K562 (cell line): Measurements from ENCODE around the gene PPCDC. TPM values are rescaled to one million over a fixed set of nuclear protein-coding genes. Genes with fewer than 3 reads are reported as not detected.

Experiments
- AFF4 ChIP-seq: sonication (generic); formaldehyde crosslinking; IDR thresholded peaks from 2 replicates; pipeline ENCODE4 v1.8.0; 2023; ENCODE audit warnings: mild to moderate bottlenecking, missing genetic modification reagents
- BCOR ChIP-seq: fragments of 450-650 bp; IDR thresholded peaks from 2 replicates; pipeline ENCODE4 v1.6.1; 2016
- CREB1 ChIP-seq, 2 experiments: sonication (generic) in 1 of 2; formaldehyde crosslinking in 1 of 2; IDR thresholded peaks; 2 replicates each; pipeline versions ENCODE4 v1.6.1 to v1.8.0; 2012 to 2022; ENCODE audit warnings: inconsistent platforms in 1 of 2, mild to moderate bottlenecking in 1 of 2, missing genetic modification reagents in 1 of 2, moderate library complexity in 1 of 2
- CTBP1 ChIP-seq: fragments of 450-650 bp; IDR thresholded peaks from 2 replicates; pipeline ENCODE4 v1.6.1; 2016; ENCODE audit warnings: borderline replicate concordance
- DACH1 ChIP-seq: fragments of 450-650 bp; IDR thresholded peaks from 2 replicates; pipeline ENCODE4 v1.6.1; 2018; ENCODE audit not compliant: partially characterized antibody
- E2F4 ChIP-seq: sonication (generic); formaldehyde crosslinking; IDR thresholded peaks from 2 replicates; pipeline ENCODE4 v1.8.0; 2022; ENCODE audit warnings: mild to moderate bottlenecking, low read depth, missing genetic modification reagents
- ESRRB ChIP-seq: fragments of 250-450 bp; sonication (Bioruptor Pico); IDR thresholded peaks from 2 replicates; pipeline ENCODE4 v1.5.0; 2020; ENCODE audit warnings: mild to moderate bottlenecking, moderate library complexity, borderline replicate concordance
- HCFC1 ChIP-seq: IDR thresholded peaks from 2 replicates; pipeline ENCODE4 v1.6.1; 2012; ENCODE audit warnings: low read depth, low read length, improper control_type of control experiment
- HDAC1 ChIP-seq, 2 experiments: fragments of 450-650 bp; IDR thresholded peaks; 2 replicates each; pipeline ENCODE4 v1.6.1; 2016 to 2017; ENCODE audit warnings: inconsistent platforms in 1 of 2, mild to moderate bottlenecking in 1 of 2, moderate library complexity in 1 of 2
- KAT2B ChIP-seq: IDR thresholded peaks from one replicate; pipeline ENCODE4 v1.6.1; 2012; ENCODE audit warnings: low read depth, mild to moderate bottlenecking, control low read depth, inconsistent platforms, low read length, moderate library complexity
- MAZ ChIP-seq, 2 experiments: fragments of 450-650 bp in 1 of 2; sonication (generic) in 1 of 2; formaldehyde crosslinking; IDR thresholded peaks in 1 of 2; conservative IDR thresholded peaks in 1 of 2; 2 replicates each; pipeline versions ENCODE4 v1.4.0 to v1.5.0; 2020; ENCODE audit warnings: mild to moderate bottlenecking in 1 of 2, missing genetic modification reagents in 1 of 2
- MTA3 ChIP-seq: fragments of 450-650 bp; formaldehyde crosslinking; IDR thresholded peaks from 2 replicates; pipeline ENCODE4 v1.6.1; 2017; ENCODE audit warnings: mild to moderate bottlenecking, borderline replicate concordance
- NFE2L1 ChIP-seq: fragments of 450-650 bp; IDR thresholded peaks from 2 replicates; pipeline ENCODE4 v1.6.1; 2016; ENCODE audit warnings: missing genetic modification characterization, low read depth, mild to moderate bottlenecking, missing compliant biosample characterization, moderate library complexity, borderline replicate concordance
- NR4A1 ChIP-seq, 2 experiments: fragments of 250-450 bp in 1 of 2; fragments of 450-650 bp in 1 of 2; sonication (Bioruptor Pico) in 1 of 2; IDR thresholded peaks; 2 replicates each; pipeline versions ENCODE4 v1.4.0 to v1.6.1; 2016 to 2020; ENCODE audit warnings: mild to moderate bottlenecking in 2 of 2, missing compliant biosample characterization in 1 of 2, missing genetic modification characterization in 1 of 2, moderate library complexity in 1 of 2
- NRF1 ChIP-seq, 2 experiments: fragments of 450-650 bp; IDR thresholded peaks in 1 of 2; conservative IDR thresholded peaks in 1 of 2; 2 replicates each; pipeline ENCODE4 v1.6.1; 2014; ENCODE audit warnings: mild to moderate bottlenecking in 2 of 2
- OTX1 ChIP-seq: fragments of 450-650 bp; formaldehyde crosslinking; IDR thresholded peaks from 2 replicates; pipeline ENCODE4 v1.4.0; 2022; ENCODE audit warnings: mild to moderate bottlenecking
- SP1 ChIP-seq: sonication (generic); formaldehyde crosslinking; IDR thresholded peaks from 2 replicates; pipeline ENCODE4 v1.8.1; 2022; ENCODE audit warnings: mild to moderate bottlenecking, missing genetic modification reagents
- SRF ChIP-seq, 2 experiments: fragments of 250-450, 450-650 bp in 1 of 2; sonication (Bioruptor Pico) in 1 of 2; sonication (generic) in 1 of 2; formaldehyde crosslinking; IDR thresholded peaks; 2 replicates each; pipeline versions ENCODE4 v1.5.0 to v1.5.1; 2020 to 2022; ENCODE audit warnings: mild to moderate bottlenecking in 1 of 2, missing genetic modification reagents in 1 of 2
- TGIF2 ChIP-seq: sonication (generic); formaldehyde crosslinking; IDR thresholded peaks from 2 replicates; pipeline ENCODE4 v1.8.1; 2022; ENCODE audit warnings: mild to moderate bottlenecking, missing genetic modification reagents, moderate library complexity
- ZNF239 ChIP-seq: fragments of 250-450 bp; sonication (Bioruptor Pico); IDR thresholded peaks from 2 replicates; pipeline ENCODE4 v1.4.0; 2020; ENCODE audit warnings: mild to moderate bottlenecking
- ZNF431 ChIP-seq: sonication (generic); formaldehyde crosslinking; IDR thresholded peaks from 2 replicates; pipeline ENCODE4 v1.8.0; 2022; ENCODE audit warnings: mild to moderate bottlenecking, missing genetic modification reagents
- ZNF589 ChIP-seq: fragments of 200-800 bp; sonication (Bioruptor generic); IDR thresholded peaks from 2 replicates; pipeline ENCODE4 v1.6.1; 2016; ENCODE audit warnings: low read depth, missing genetic modification characterization, missing compliant biosample characterization
- polyA plus RNA-seq, 8 experiments: library from polyadenylated mRNA; depleted of rRNA in 4 of 8; stranded (reverse) in 5 of 8; unstranded in 3 of 8; fragments of >200 nt; fragmentation: Nextera tagmentation in 2 of 8; fragmentation: Illumina TruSeq in 1 of 8; extraction: Ambion mirVana in 2 of 8; extraction: Trizol in 1 of 8; gene quantifications; 2 replicates each; pipeline versions ENCODE4 v1.2.1 to v1.2.3, GENCODE V29; 2011 to 2014; ENCODE audit warnings: inconsistent platforms in 1 of 8, missing spikeins in 1 of 8
- total RNA-seq, 7 experiments: library from RNA; depleted of rRNA in 6 of 7; stranded (reverse); fragments of >200 nt in 6 of 7; fragmentation: Illumina TruSeq in 2 of 7; extraction: Trizol in 2 of 7; gene quantifications; 2 replicates each; pipeline versions ENCODE4 v1.2.1 to v1.2.3, GENCODE V29; 2011 to 2021; ENCODE audit warnings: low replicate concordance in 1 of 7

PPCDC gene
- total and polyA plus RNA-seq, 9 of the 15 experiments (the other 6 are each of a cell fraction or from before 2014, with no cell fraction given), result 10.9 to 53.6 (median 16.7) TPM

GRCh38 chr15:74988007-74988800 is 35.2 kb upstream of the PPCDC start (continued):
- no peak for TF ChIP-seq CREB1 (IDR thresholded peaks at IDR 0.05)
- no peak for TF ChIP-seq CREB1 (CRISPR knock-in tag; IDR thresholded peaks at IDR 0.05)
- peak in 1 of 2 experiments; percentile 57; a peak in 1 of 4 replicates for TF ChIP-seq HDAC1 (IDR thresholded peaks at IDR 0.05)
- TF ChIP-seq E2F4 (CRISPR knock-in tag), result peak; percentile 58; the same call in 1 of the 2 replicates
- no peak for TF ChIP-seq SRF (CRISPR knock-in tag; IDR thresholded peaks at IDR 0.05)
- no peak for TF ChIP-seq OTX1 (CRISPR knock-in tag)
- TF ChIP-seq HCFC1, result 0 out of 2 replicates have a peak, but pooled peaks have one; percentile 16
- no peak for TF ChIP-seq ESRRB (CRISPR knock-in tag)
- TF ChIP-seq AFF4, result no peak
- no peak for TF ChIP-seq NR4A1 (CRISPR knock-in tag; IDR thresholded peaks at IDR 0.05)
- TF ChIP-seq NR4A1 (tag; IDR thresholded peaks at IDR 0.05), result no peak
- no peak for TF ChIP-seq TGIF2 (CRISPR knock-in tag)
- peak; percentile 86 for TF ChIP-seq DACH1
- TF ChIP-seq SP1, result no peak
- TF ChIP-seq CTBP1, result peak; percentile 24; the same call in 1 of the 2 replicates
- no peak for TF ChIP-seq ZNF431 (CRISPR knock-in tag)
- TF ChIP-seq ZNF589 (CRISPR knock-in tag), result no peak
- no peak for TF ChIP-seq MTA3
- no peak for TF ChIP-seq KAT2B
- peak; percentile 77 to 98 for TF ChIP-seq MAZ (CRISPR knock-in tag; conservative IDR thresholded peaks at IDR 0.05 in 1 of 2, IDR thresholded peaks at IDR 0.05 in 1 of 2)
- no peak for TF ChIP-seq NRF1 (conservative IDR thresholded peaks at IDR 0.05 in 1 of 2, IDR thresholded peaks at IDR 0.05 in 1 of 2)
- no peak for TF ChIP-seq ZNF239
- TF ChIP-seq NFE2L1 (tag), result no peak
- TF ChIP-seq BCOR, result no peak
